SK-N-SH (cell line): ENCODE data around the gene TMEFF1. TPM values are rescaled to one million over a fixed set of nuclear protein-coding genes. Genes with fewer than 3 reads are reported as not detected.

ENCODE experiments used
- CTCF ChIA-PET: fragments of 300-600, 350-600 bp; formaldehyde crosslinking; extraction: SDS; loops from one replicate; lab custom pipeline; 2021; lab: Yijun Ruan, JAX
- POLR2A ChIA-PET: fragments of 350-600 bp; sonication (Branson Sonifier 250); formaldehyde crosslinking; extraction: SDS; loops from one replicate; lab custom pipeline; 2020; ENCODE audit warnings: antibody characterized with exemption, inconsistent platforms; lab: Yijun Ruan, JAX
- DNase-seq: peaks from one replicate; pipeline ENCODE4 v3.0.0; 2012
- H2AFZ ChIP-seq: fragments of 200-600 bp; sonication (generic); 2 replicates; pipeline ENCODE4 v1.8.1; 2016; ENCODE audit warnings: antibody characterized with exemption, mild to moderate bottlenecking, low read depth
- H3F3A ChIP-seq: fragments of 200-600 bp; sonication (generic); replicated peaks from 2 replicates; pipeline ENCODE3; 2016; ENCODE audit warnings: antibody characterized with exemption, mild to moderate bottlenecking; ENCODE audit not compliant: insufficient read depth
- H3K27ac ChIP-seq, 2 experiments: fragments of 200-500 bp in 1 of 2; fragments of 200-600 bp in 1 of 2; sonication (Bioruptor generic) in 1 of 2; sonication (generic), shearing (Covaris generic) in 1 of 2; 2 replicates each; pipeline versions ENCODE4 v1.5.1 to v1.6.1; 2014 to 2016; ENCODE audit warnings: low read depth in 2 of 2, inconsistent platforms in 1 of 2, low read length in 1 of 2, mild to moderate bottlenecking in 1 of 2, mixed read lengths in 1 of 2
- H3K27me3 ChIP-seq: fragments of 200-600 bp; sonication (generic), shearing (Covaris generic); 2 replicates; pipeline ENCODE4 v1.6.1; 2016; ENCODE audit warnings: mixed run types; ENCODE audit not compliant: insufficient read depth
- H3K36me3 ChIP-seq, 2 experiments: fragments of 200-500 bp in 1 of 2; fragments of 200-600 bp in 1 of 2; sonication (Bioruptor generic) in 1 of 2; sonication (generic) in 1 of 2; replicated peaks in 1 of 2; 2 replicates each; pipeline versions ENCODE3 to v1.5.1; 2014 to 2016; ENCODE audit warnings: low read length in 1 of 2, mild to moderate bottlenecking in 1 of 2; ENCODE audit not compliant: insufficient read depth in 2 of 2, control insufficient read depth in 1 of 2
- H3K4me1 ChIP-seq, 2 experiments: fragments of 200-500 bp in 1 of 2; fragments of 200-600 bp in 1 of 2; sonication (Bioruptor generic) in 1 of 2; sonication (generic), shearing (Covaris generic) in 1 of 2; 2 replicates each; pipeline versions ENCODE4 v1.5.1 to v1.6.1; 2014 to 2016; ENCODE audit warnings: low read depth in 1 of 2, low read length in 1 of 2, mixed run types in 1 of 2; ENCODE audit not compliant: insufficient read depth in 2 of 2, control insufficient read depth in 1 of 2
- H3K4me2 ChIP-seq: fragments of 200-600 bp; sonication (generic), shearing (Covaris generic); 2 replicates; pipeline ENCODE4 v1.6.1; 2017; ENCODE audit warnings: mixed run types
- H3K4me3 ChIP-seq, 2 experiments: fragments of 200-500 bp in 1 of 2; fragments of 200-600 bp in 1 of 2; sonication (Bioruptor generic) in 1 of 2; sonication (generic), shearing (Covaris generic) in 1 of 2; 2 replicates each; pipeline versions ENCODE4 v1.5.1 to v1.8.1; 2014 to 2016; ENCODE audit warnings: low read depth in 2 of 2, inconsistent platforms in 1 of 2, low read length in 1 of 2, mild to moderate bottlenecking in 1 of 2, mixed read lengths in 1 of 2, moderate library complexity in 1 of 2
- H3K79me2 ChIP-seq: fragments of 200-600 bp; sonication (generic); 2 replicates; pipeline ENCODE4 v1.8.1; 2017; ENCODE audit warnings: mild to moderate bottlenecking; ENCODE audit not compliant: insufficient read depth
- H3K9ac ChIP-seq: fragments of 200-600 bp; sonication (generic); 2 replicates; pipeline ENCODE4 v1.6.1; 2017; ENCODE audit warnings: mixed run types
- H3K9me2 ChIP-seq: fragments of 200-600 bp; sonication (generic); 2 replicates; pipeline ENCODE4 v1.6.1; 2017; ENCODE audit warnings: mixed run types
- H3K9me3 ChIP-seq: fragments of 200-600 bp; sonication (generic); 2 replicates; pipeline ENCODE4 v1.6.1; 2017; ENCODE audit warnings: mixed run types, mild to moderate bottlenecking, moderate library complexity
- H4K20me1 ChIP-seq: fragments of 200-600 bp; sonication (generic); 2 replicates; pipeline ENCODE4 v1.6.1; 2017; ENCODE audit warnings: mild to moderate bottlenecking, mixed run types; ENCODE audit not compliant: insufficient read depth
- CHD2 ChIP-seq: fragments of 150-350 bp; IDR thresholded peaks from 2 replicates; pipeline ENCODE4 v1.6.1; 2018; ENCODE audit warnings: low read length; ENCODE audit not compliant: partially characterized antibody
- ELF1 ChIP-seq: IDR thresholded peaks from 2 replicates; pipeline ENCODE4 v1.4.0; 2012
- EP300 ChIP-seq, 2 experiments: IDR thresholded peaks; 2 replicates each; pipeline versions ENCODE4 v1.4.0 to v1.6.1; 2012; ENCODE audit warnings: borderline replicate concordance in 1 of 2, low read depth in 1 of 2, low read length in 1 of 2
- EZH2phosphoT487 ChIP-seq: fragments of 200-600 bp; sonication (generic); IDR thresholded peaks from 2 replicates; pipeline ENCODE4 v1.6.1; 2017; ENCODE audit warnings: low read depth, mixed run types, mild to moderate bottlenecking, antibody characterized with exemption, moderate library complexity, borderline replicate concordance
- FOSL2 ChIP-seq: IDR thresholded peaks from 2 replicates; pipeline ENCODE4 v1.4.0; 2012; ENCODE audit warnings: low read depth, mild to moderate bottlenecking, moderate library complexity, borderline replicate concordance
- GATA2 ChIP-seq: sonication (generic); formaldehyde crosslinking; IDR thresholded peaks from 2 replicates; pipeline ENCODE4 v1.5.0; 2020; ENCODE audit warnings: mild to moderate bottlenecking, missing genetic modification reagents
- JUND ChIP-seq: IDR thresholded peaks from 2 replicates; pipeline ENCODE4 v1.4.0; 2012
- NFIC ChIP-seq: IDR thresholded peaks from 2 replicates; pipeline ENCODE4 v1.4.0; 2012; ENCODE audit warnings: borderline replicate concordance
- NRF1 ChIP-seq: IDR thresholded peaks from 2 replicates; pipeline ENCODE4 v1.6.1; 2012; ENCODE audit warnings: low read depth, mild to moderate bottlenecking, low read length
- POLR2AphosphoS5 ChIP-seq: IDR thresholded peaks from 2 replicates; pipeline ENCODE4 v1.6.1; 2012; ENCODE audit warnings: low read depth, low read length
- RAD21 ChIP-seq: IDR thresholded peaks from 2 replicates; pipeline ENCODE4 v1.6.1; 2012; ENCODE audit warnings: mild to moderate bottlenecking, low read length
- RCOR1 ChIP-seq: fragments of 150-350 bp; IDR thresholded peaks from 2 replicates; pipeline ENCODE4 v1.6.1; 2017; ENCODE audit warnings: antibody characterized with exemption, low read length
- RFX5 ChIP-seq: IDR thresholded peaks from 2 replicates; pipeline ENCODE4 v1.6.1; 2012; ENCODE audit warnings: mild to moderate bottlenecking, improper control_type of control experiment, low read length
- RXRA ChIP-seq: IDR thresholded peaks from 2 replicates; pipeline ENCODE4 v1.4.0; 2012; ENCODE audit warnings: low read depth, mild to moderate bottlenecking, borderline replicate concordance
- SIN3A ChIP-seq: IDR thresholded peaks from 2 replicates; pipeline ENCODE4 v1.6.1; 2012; ENCODE audit warnings: low read depth, mild to moderate bottlenecking, low read length, moderate library complexity, borderline replicate concordance
- SMC3 ChIP-seq: IDR thresholded peaks from 2 replicates; pipeline ENCODE4 v1.6.1; 2012; ENCODE audit warnings: low read depth, low read length, improper control_type of control experiment
- TAF1 ChIP-seq: IDR thresholded peaks from 2 replicates; pipeline ENCODE4 v1.6.1; 2012; ENCODE audit warnings: low read depth, mild to moderate bottlenecking, low read length, moderate library complexity, borderline replicate concordance
- TEAD4 ChIP-seq: IDR thresholded peaks from 2 replicates; pipeline ENCODE4 v1.4.0; 2012; ENCODE audit warnings: mild to moderate bottlenecking, borderline replicate concordance; ENCODE audit not compliant: insufficient read depth
- USF1 ChIP-seq: IDR thresholded peaks from 2 replicates; pipeline ENCODE4 v1.4.0; 2012; ENCODE audit warnings: low read depth, borderline replicate concordance
- YY1 ChIP-seq: IDR thresholded peaks from 2 replicates; pipeline ENCODE4 v1.4.0; 2012; ENCODE audit warnings: low read depth, mild to moderate bottlenecking
- WGBS: methylation state at CpG from one replicate; pipeline ENCODE4 v1.1.6; 2017; ENCODE audit warnings: low lambda C conversion rate; 5-methylcytosine and 5-hydroxymethylcytosine counted together
- polyA plus RNA-seq, 3 experiments: library from polyadenylated mRNA; depleted of rRNA; stranded (reverse); fragments of >200 nt; gene quantifications; 2 replicates each; pipeline ENCODE4 v1.2.3, GENCODE V29; 2012
- TF ChIP-seq, protein P1 (sequence below): fragments of 150-350 bp; IDR thresholded peaks from 2 replicates; pipeline ENCODE4 v1.6.1; 2016; ENCODE audit warnings: mild to moderate bottlenecking, low read depth, low read length
- TF ChIP-seq, protein P2 (sequence below): IDR thresholded peaks from 2 replicates; pipeline ENCODE4; 2012

The TMEFF1 gene
- polyA plus RNA-seq, 1 of the 3 experiments (the other 2 are of a cell fraction): 2.5 TPM

DNA sequence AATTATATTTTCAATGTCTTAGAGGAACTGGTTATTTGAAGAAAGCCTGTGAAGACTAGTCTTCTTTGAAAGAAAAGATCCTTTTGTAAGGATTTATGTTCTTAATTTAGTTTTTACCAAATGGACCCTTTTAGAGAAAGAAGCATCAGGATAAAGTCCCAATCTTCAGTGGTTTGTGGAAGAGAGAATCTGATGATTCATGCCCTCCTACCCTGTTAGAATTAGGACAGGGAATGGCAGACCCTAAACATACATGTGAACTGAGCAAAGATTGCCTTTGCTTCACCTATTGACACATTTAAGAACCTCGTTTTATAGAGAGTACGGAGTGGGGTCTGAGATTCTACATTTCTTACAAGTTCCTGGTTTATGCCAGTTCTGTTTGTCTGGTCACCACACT, 20.1 kb upstream of the TMEFF1 start:
- Histone ChIP-seq H4K20me1 (peaks cover 9% of the 10 kb centered on the region; the same call in 1 of the 2 replicates), H3K36me3 (peaks cover 41 to 70% of the 10 kb centered on the region in 2 experiments), H3K79me2 (peaks cover 60% of the 10 kb centered on the region), H3F3A (peaks cover 14% of the 10 kb centered on the region), H3K27ac (no peak overlapping the region), H3K9me2 (no peaks in the 10 kb centered on the region), H2AFZ (no peak overlapping the region), H3K4me3 (no peak overlapping the region), H3K9ac (no peak overlapping the region), H3K4me2 (no peak overlapping the region), H3K4me1 (no peaks in the 10 kb centered on the region), H3K27me3 (no peaks in the 10 kb centered on the region), H3K9me3 (0 out of 2 replicates have a peak, but pooled peaks cover 5% of the 10 kb centered on the region)
- POLR2A ChIA-PET: no interaction called here
- DNase-seq: no peak
- WGBS: 92% methylated on average over 2 of the region's 2 CpGs
- TF ChIP-seq NRF1 (no peak), USF1 (no peak), FOSL2 (no peak), EZH2phosphoT487 (no peak), SIN3A (no peak), RFX5 (no peak), CHD2 (no peak), SMC3 (no peak), RCOR1 (no peak), POLR2AphosphoS5 (no peak), EP300 (IDR thresholded peaks at IDR 0.05; ENCODE audit: borderline replicate concordance in 1 of 2, low read depth in 1 of 2, low read length in 1 of 2) (no peak), TEAD4 (no peak), YY1 (no peak)
- TF ChIP-seq, protein P1, sequence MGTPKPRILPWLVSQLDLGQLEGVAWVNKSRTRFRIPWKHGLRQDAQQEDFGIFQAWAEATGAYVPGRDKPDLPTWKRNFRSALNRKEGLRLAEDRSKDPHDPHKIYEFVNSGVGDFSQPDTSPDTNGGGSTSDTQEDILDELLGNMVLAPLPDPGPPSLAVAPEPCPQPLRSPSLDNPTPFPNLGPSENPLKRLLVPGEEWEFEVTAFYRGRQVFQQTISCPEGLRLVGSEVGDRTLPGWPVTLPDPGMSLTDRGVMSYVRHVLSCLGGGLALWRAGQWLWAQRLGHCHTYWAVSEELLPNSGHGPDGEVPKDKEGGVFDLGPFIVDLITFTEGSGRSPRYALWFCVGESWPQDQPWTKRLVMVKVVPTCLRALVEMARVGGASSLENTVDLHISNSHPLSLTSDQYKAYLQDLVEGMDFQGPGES: no peak
- CTCF ChIA-PET: no interaction called here

GRCh38 chr9:100455470-100455869, 17.5 kb upstream of the TMEFF1 start:
- DNase-seq: no peak
- Histone ChIP-seq H3K9me2 (no peaks in the 10 kb centered on the region), H3K79me2 (peaks cover 36% of the 10 kb centered on the region), H3K4me1 (no peaks in the 10 kb centered on the region), H3K4me3 (no peak overlapping the region), H3K27ac (no peak overlapping the region), H3F3A (peaks cover 14% of the 10 kb centered on the region), H4K20me1 (peaks cover 5% of the 10 kb centered on the region; the same call in 1 of the 2 replicates), H3K9ac (no peak overlapping the region), H3K27me3 (no peaks in the 10 kb centered on the region), H2AFZ (no peak overlapping the region), H3K4me2 (no peak overlapping the region), H3K36me3 (peaks cover 28 to 46% of the 10 kb centered on the region in 2 experiments), H3K9me3 (0 out of 2 replicates have a peak, but pooled peaks cover 5% of the 10 kb centered on the region)
- ChIA-PET CTCF (no interaction called here), POLR2A (no interaction called here)
- TF ChIP-seq TAF1: no peak
- TF ChIP-seq SMC3: no peak
- no peak for TF ChIP-seq GATA2
- no peak for TF ChIP-seq NRF1
- no peak for TF ChIP-seq USF1
- no peak for TF ChIP-seq JUND
- TF ChIP-seq RCOR1: no peak
- TF ChIP-seq, protein P2, sequence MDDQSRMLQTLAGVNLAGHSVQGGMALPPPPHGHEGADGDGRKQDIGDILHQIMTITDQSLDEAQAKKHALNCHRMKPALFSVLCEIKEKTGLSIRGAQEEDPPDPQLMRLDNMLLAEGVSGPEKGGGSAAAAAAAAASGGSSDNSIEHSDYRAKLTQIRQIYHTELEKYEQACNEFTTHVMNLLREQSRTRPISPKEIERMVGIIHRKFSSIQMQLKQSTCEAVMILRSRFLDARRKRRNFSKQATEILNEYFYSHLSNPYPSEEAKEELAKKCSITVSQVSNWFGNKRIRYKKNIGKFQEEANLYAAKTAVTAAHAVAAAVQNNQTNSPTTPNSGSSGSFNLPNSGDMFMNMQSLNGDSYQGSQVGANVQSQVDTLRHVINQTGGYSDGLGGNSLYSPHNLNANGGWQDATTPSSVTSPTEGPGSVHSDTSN: no peak
- TF ChIP-seq FOSL2: no peak
- no peak for TF ChIP-seq ELF1
- no peak for TF ChIP-seq RXRA
- no peak for TF ChIP-seq POLR2AphosphoS5
- TF ChIP-seq SIN3A: no peak
- no peak for TF ChIP-seq NFIC
- no peak for TF ChIP-seq RAD21
- no peak for TF ChIP-seq YY1
- TF ChIP-seq, protein P1: no peak
